Tibial artery (tissue), 4 donors: ENCODE data around the gene TBL1X.
A peak's percentile ranks its signal among the peaks of the same experiment; 100 is the strongest.
"Not testable (repeated sequence)": the region's sequence is repeated elsewhere in the genome, so short reads cannot be mapped to it uniquely, and the experiment has no call there.

Experiments
- DNase-seq, 2 donors: peaks; one replicate each; pipeline ENCODE4 v3.0.0-alpha.2; 2019
- H3K27ac ChIP-seq, 2 donors: fragments of 200-600 bp; sonication (generic) in 1 of 2; 1 replicate in 1 of 2; 2 replicates in 1 of 2; pipeline ENCODE4 v1.5.1; 2018 to 2019; ENCODE audit warnings: mild to moderate bottlenecking in 1 of 2
- H3K27me3 ChIP-seq, 2 donors: fragments of 200-600 bp; sonication (generic) in 1 of 2; one replicate each; pipeline versions ENCODE4 v1.5.1 to v1.6.0; 2016 to 2019
- H3K36me3 ChIP-seq, 3 donors: fragments of 200-600 bp; sonication (generic) in 2 of 3; one replicate each; pipeline ENCODE4 v1.5.1; 2016 to 2019; ENCODE audit warnings: mild to moderate bottlenecking in 2 of 3
- H3K4me1 ChIP-seq, 4 donors: fragments of 200-600 bp; sonication (generic) in 2 of 4; 1 replicate in 3 of 4; 2 replicates in 1 of 4; pipeline ENCODE4 v1.5.1; 2016 to 2019
- H3K4me3 ChIP-seq, 2 donors: fragments of 200-600 bp; sonication (generic) in 1 of 2; 1 replicate in 1 of 2; 2 replicates in 1 of 2; pipeline ENCODE4 v1.5.1; 2018 to 2019; ENCODE audit warnings: mild to moderate bottlenecking in 2 of 2
- H3K9me3 ChIP-seq, 3 donors: fragments of 200-600 bp; sonication (generic) in 1 of 3; one replicate each; pipeline ENCODE4 v1.5.1; 2016 to 2019
- intact Hi-C: fragments of 100-400 bp; cut with DNase I; formaldehyde crosslinking; loops from one replicate; pipeline ENCODE4 v1.15.0; 2023; ENCODE audit warnings: low total_unique reads
- TF ChIP-seq, protein P1 (sequence below), 2 experiments: fragments of 200-600 bp in 1 of 2; fragments of 450-650 bp in 1 of 2; IDR thresholded peaks; one replicate each; pipeline ENCODE4 v1.5.1; 2017 to 2019; ENCODE audit warnings: antibody characterized with exemption in 2 of 2, mild to moderate bottlenecking in 1 of 2, moderate library complexity in 1 of 2

Gene TBL1X

DNA sequence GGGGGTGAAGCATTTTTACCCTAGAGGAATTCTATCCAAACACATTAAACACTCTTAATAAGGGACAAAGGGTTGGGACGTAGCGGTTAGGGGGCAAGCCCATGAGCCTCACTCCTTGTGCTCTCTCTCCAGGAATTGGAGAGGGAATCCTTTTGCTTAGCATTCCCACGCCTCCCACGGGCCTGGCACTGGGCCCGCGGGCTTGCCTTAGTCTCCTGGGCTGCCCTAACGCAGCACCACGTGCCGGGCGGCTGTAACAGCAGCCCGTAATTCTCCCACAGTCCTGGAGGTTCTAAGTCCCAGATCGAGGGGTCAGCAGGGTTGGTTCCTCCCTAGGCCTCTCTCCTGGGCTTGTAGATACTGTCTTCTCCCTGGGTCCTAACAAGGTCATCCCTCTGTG lies 67.5 kb downstream of the TBL1X start:
- H3K9me3 ChIP-seq = no peaks in the 10 kb centered on the region
- H3K27me3 ChIP-seq = no peaks in the 10 kb centered on the region
- H3K4me3 ChIP-seq = no peak overlapping the region
- DNase-seq = peak in 1 of 2 donors; percentile 61
- peaks cover 0 to 46% (median 11%) of the 10 kb centered on the region in 4 donors for H3K4me1 ChIP-seq
- no peak overlapping the region for H3K27ac ChIP-seq
- intact Hi-C loops = no loop called here
- TF ChIP-seq, protein P1, sequence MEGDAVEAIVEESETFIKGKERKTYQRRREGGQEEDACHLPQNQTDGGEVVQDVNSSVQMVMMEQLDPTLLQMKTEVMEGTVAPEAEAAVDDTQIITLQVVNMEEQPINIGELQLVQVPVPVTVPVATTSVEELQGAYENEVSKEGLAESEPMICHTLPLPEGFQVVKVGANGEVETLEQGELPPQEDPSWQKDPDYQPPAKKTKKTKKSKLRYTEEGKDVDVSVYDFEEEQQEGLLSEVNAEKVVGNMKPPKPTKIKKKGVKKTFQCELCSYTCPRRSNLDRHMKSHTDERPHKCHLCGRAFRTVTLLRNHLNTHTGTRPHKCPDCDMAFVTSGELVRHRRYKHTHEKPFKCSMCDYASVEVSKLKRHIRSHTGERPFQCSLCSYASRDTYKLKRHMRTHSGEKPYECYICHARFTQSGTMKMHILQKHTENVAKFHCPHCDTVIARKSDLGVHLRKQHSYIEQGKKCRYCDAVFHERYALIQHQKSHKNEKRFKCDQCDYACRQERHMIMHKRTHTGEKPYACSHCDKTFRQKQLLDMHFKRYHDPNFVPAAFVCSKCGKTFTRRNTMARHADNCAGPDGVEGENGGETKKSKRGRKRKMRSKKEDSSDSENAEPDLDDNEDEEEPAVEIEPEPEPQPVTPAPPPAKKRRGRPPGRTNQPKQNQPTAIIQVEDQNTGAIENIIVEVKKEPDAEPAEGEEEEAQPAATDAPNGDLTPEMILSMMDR (IDR thresholded peaks at IDR 0.05) = no peak
- H3K36me3 ChIP-seq = no peaks in the 10 kb centered on the region

DNA sequence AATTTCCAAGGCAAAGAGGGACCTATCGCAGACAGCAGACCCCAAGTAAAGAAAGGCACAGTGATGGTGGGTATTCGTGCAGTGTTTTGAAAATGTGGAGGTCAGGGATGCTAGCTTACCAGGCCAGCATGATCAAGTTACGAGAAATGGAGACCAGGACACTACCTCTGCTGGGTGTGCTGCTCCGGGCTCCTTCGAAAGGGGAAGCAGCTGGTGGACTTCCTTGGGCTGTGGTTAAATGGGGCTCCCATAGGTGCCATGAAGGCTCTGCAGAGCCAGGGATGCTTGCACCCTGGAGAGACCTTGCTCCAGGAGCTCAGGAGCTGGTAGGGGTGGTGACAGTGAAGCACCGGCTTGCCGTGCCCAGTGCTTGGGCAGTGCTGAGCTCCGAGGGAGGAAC lies 68.8 kb downstream of the TBL1X start:
- Histone ChIP-seq H3K27me3 (no peaks in the 10 kb centered on the region), H3K4me3 (no peak overlapping the region), H3K27ac (no peak overlapping the region), H3K4me1 (peaks cover 0 to 46% (median 11%) of the 10 kb centered on the region in 4 donors), H3K9me3 (no peaks in the 10 kb centered on the region), H3K36me3 (no peaks in the 10 kb centered on the region)
- DNase-seq = no peak
- TF ChIP-seq, protein P1 (IDR thresholded peaks at IDR 0.05) = no peak
- intact Hi-C loops = no loop called here

DNA sequence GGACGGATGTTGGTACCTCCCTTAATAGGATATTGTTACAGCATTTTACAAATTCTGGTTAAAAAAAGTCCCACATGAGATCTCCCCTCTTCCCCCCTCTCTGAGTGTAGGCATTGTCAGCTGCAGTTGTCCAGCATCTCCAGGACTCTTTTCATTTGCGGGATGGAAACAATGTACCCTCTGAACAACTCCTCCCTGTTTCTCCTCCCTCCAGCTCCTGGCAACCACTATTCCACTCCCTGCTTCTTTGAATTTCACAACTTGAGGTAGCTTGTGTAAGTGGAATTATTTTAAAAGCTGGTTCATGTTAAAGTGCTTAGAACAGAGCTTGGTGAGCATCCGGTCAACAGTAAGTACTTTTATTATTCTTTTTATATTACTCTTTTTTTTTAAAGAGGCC lies 69.8 kb downstream of the TBL1X start:
- Histone ChIP-seq H3K27me3 (no peaks in the 10 kb centered on the region), H3K27ac (peak overlapping the region in 1 of 2 donors; percentile 28), H3K4me3 (no peak overlapping the region), H3K9me3 (no peaks in the 10 kb centered on the region), H3K4me1 (peaks cover 0 to 46% (median 11%) of the 10 kb centered on the region in 4 donors), H3K36me3 (no peaks in the 10 kb centered on the region)
- intact Hi-C loops = no loop called here
- TF ChIP-seq, protein P1 (IDR thresholded peaks at IDR 0.05) = no peak
- no peak for DNase-seq

DNA sequence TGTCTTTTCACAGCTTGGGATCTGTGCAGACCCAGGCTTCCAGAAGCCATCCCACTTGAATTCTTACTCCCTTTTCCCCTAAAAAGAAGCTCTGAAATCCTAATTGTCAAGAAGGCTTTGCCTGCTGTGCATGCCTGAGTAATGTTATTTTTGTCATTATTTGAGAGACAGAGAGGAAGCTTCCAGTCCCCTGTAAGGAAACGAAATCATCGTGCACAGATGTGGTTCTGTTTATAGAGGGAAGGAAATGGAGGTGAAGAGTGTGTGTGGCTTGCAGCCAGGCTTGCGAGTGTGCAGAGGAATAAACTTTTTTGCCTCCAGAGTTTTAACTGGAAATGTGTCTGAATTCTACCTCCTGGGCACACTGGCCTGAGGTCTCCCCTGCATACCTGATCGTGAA lies 70.2 kb downstream of the TBL1X start:
- intact Hi-C loops = no loop called here
- TF ChIP-seq, protein P1 (IDR thresholded peaks at IDR 0.05) = no peak
- Histone ChIP-seq H3K27me3 (no peaks in the 10 kb centered on the region), H3K9me3 (no peaks in the 10 kb centered on the region), H3K27ac (peak overlapping the region in 1 of 2 donors; percentile 28), H3K36me3 (no peaks in the 10 kb centered on the region), H3K4me3 (no peak overlapping the region), H3K4me1 (peaks cover 0 to 46% (median 11%) of the 10 kb centered on the region in 4 donors)
- no peak for DNase-seq

DNA sequence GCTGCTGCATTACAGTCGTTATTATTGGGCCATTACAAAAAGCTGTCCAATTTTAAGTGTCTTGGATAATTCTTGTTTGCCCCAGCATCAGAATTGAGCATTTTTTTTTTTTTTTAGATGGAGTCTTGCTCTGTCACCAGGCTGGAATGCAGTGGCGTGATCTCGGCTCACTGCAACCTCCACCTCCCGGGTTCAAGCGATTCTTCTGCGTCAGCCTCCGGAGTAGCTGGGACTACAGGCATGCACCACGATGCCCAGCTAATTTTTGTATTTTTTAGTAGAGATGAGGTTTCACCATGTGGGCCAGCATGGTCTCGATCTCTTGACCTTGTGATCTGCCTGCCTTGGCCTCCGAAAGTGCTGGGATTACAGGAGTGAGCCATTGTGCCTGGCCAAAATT lies 71.3 kb downstream of the TBL1X start:
- H3K9me3 ChIP-seq, H3K4me3 ChIP-seq, H3K27me3 ChIP-seq, intact Hi-C loops, H3K27ac ChIP-seq, H3K36me3 ChIP-seq, DNase-seq: not testable (repeated sequence)
- peaks cover 0 to 41% (median 9%) of the 10 kb centered on the region in 4 donors for H3K4me1 ChIP-seq

DNA sequence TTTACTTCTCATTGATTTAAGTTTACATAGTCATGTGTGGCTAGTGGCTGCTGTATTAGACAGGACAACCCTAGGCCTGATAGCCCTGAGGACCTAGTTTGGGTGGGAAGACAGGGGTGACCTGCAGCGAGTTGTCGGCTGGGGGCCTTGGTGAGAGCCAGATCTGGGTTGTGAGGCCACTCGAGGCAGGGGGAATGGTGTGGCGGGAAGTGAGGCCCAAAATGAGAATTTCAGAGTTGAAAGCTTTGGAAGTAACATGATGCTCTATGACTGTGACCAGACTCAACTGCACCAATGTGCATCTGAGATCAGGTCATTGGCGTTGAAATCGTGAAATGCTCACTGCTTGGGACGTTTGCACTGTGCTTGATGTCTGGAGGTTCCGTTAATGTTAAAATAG lies 72.9 kb downstream of the TBL1X start:
- TF ChIP-seq, protein P1 (IDR thresholded peaks at IDR 0.05) = no peak
- Histone ChIP-seq H3K36me3 (no peaks in the 10 kb centered on the region), H3K9me3 (no peaks in the 10 kb centered on the region), H3K4me1 (peaks cover 0 to 27% (median 8%) of the 10 kb centered on the region in 4 donors), H3K27ac (no peak overlapping the region), H3K4me3 (no peak overlapping the region), H3K27me3 (no peaks in the 10 kb centered on the region)
- DNase-seq = no peak
- intact Hi-C loops = no loop called here
